OCI-LY1 (cell line): ENCODE data around the gene CRYL1.

Experiments
- H2AFZ ChIP-seq: fragments of 200-600 bp; sonication (generic), shearing (Covaris generic); 2 replicates; pipeline ENCODE4 v1.6.0; 2014; ENCODE audit warnings: antibody characterized with exemption, mild to moderate bottlenecking, low read length
- H3F3A ChIP-seq: fragments of 200-600 bp; sonication (generic), shearing (Covaris generic); 2 replicates; pipeline ENCODE4 v1.6.0; 2014; ENCODE audit warnings: mild to moderate bottlenecking, antibody characterized with exemption, low read length, moderate library complexity; ENCODE audit not compliant: insufficient read depth
- H3K27ac ChIP-seq: fragments of 200-600 bp; sonication (generic); 2 replicates; pipeline ENCODE4 v1.5.1; 2014; ENCODE audit warnings: low read length, mixed run types, mild to moderate bottlenecking, low read depth; ENCODE audit not compliant: poor library complexity, severe bottlenecking
- H3K27me3 ChIP-seq: fragments of 200-600 bp; sonication (generic); 2 replicates; pipeline ENCODE4 v1.6.0; 2014; ENCODE audit warnings: antibody characterized with exemption, mild to moderate bottlenecking, low read length, moderate library complexity; ENCODE audit not compliant: insufficient read depth
- H3K36me3 ChIP-seq: fragments of 200-600 bp; sonication (generic); 2 replicates; pipeline ENCODE4 v1.6.1; 2014; ENCODE audit warnings: mild to moderate bottlenecking, antibody characterized with exemption, low read length, moderate library complexity, mixed read lengths; ENCODE audit not compliant: insufficient read depth
- H3K4me1 ChIP-seq: fragments of 200-600 bp; sonication (generic); 2 replicates; pipeline ENCODE4 v1.5.1; 2014; ENCODE audit warnings: mild to moderate bottlenecking, low read length, moderate library complexity; ENCODE audit not compliant: insufficient read depth, severe bottlenecking
- H3K4me2 ChIP-seq: fragments of 200-600 bp; sonication (generic), shearing (Covaris generic); 2 replicates; pipeline ENCODE4 v1.6.1; 2014; ENCODE audit warnings: low read length
- H3K4me3 ChIP-seq: fragments of 200-600 bp; sonication (generic); 2 replicates; pipeline ENCODE4 v1.5.1; 2014; ENCODE audit warnings: low read length, low read depth, mild to moderate bottlenecking, mixed read lengths; ENCODE audit not compliant: poor library complexity, severe bottlenecking
- H3K79me2 ChIP-seq: fragments of 200-600 bp; shearing (Covaris generic); 2 replicates; pipeline ENCODE4 v1.6.1; 2016; ENCODE audit warnings: mixed run types, low read length, mixed read lengths; ENCODE audit not compliant: insufficient read depth
- H3K9ac ChIP-seq: fragments of 200-600 bp; sonication (generic), shearing (Covaris generic); 2 replicates; pipeline ENCODE4 v1.6.1; 2014; ENCODE audit warnings: mild to moderate bottlenecking, low read length, mixed read lengths
- H3K9me2 ChIP-seq: fragments of 200-600 bp; sonication (generic), shearing (Covaris generic); 2 replicates; pipeline ENCODE4 v1.6.1; 2014; ENCODE audit warnings: low read depth, mild to moderate bottlenecking, low read length, mixed read lengths
- H3K9me3 ChIP-seq: fragments of 200-600 bp; shearing (Covaris generic); 2 replicates; pipeline ENCODE4 v1.6.1; 2014; ENCODE audit warnings: low read length, mixed read lengths
- H4K20me1 ChIP-seq: fragments of 200-600 bp; sonication (generic), shearing (Covaris generic); 2 replicates; pipeline ENCODE4 v1.6.0; 2016; ENCODE audit warnings: mild to moderate bottlenecking, low read length; ENCODE audit not compliant: insufficient read depth
- EZH2 ChIP-seq: fragments of 200-600 bp; sonication (generic), shearing (Covaris generic); IDR thresholded peaks from 2 replicates; pipeline ENCODE4 v1.8.0; 2017; ENCODE audit warnings: borderline replicate concordance, mixed run types, mild to moderate bottlenecking, antibody characterized with exemption, low read length, moderate library complexity, mixed read lengths
- TF ChIP-seq, protein P1 (sequence below): fragments of 200-600 bp; sonication (generic), shearing (Covaris generic); IDR thresholded peaks from 2 replicates; pipeline ENCODE4 v1.5.1; 2017; ENCODE audit warnings: mild to moderate bottlenecking, antibody characterized with exemption, low read length, moderate library complexity, mixed read lengths

Gene CRYL1, protein sequence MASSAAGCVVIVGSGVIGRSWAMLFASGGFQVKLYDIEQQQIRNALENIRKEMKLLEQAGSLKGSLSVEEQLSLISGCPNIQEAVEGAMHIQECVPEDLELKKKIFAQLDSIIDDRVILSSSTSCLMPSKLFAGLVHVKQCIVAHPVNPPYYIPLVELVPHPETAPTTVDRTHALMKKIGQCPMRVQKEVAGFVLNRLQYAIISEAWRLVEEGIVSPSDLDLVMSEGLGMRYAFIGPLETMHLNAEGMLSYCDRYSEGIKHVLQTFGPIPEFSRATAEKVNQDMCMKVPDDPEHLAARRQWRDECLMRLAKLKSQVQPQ

DNA sequence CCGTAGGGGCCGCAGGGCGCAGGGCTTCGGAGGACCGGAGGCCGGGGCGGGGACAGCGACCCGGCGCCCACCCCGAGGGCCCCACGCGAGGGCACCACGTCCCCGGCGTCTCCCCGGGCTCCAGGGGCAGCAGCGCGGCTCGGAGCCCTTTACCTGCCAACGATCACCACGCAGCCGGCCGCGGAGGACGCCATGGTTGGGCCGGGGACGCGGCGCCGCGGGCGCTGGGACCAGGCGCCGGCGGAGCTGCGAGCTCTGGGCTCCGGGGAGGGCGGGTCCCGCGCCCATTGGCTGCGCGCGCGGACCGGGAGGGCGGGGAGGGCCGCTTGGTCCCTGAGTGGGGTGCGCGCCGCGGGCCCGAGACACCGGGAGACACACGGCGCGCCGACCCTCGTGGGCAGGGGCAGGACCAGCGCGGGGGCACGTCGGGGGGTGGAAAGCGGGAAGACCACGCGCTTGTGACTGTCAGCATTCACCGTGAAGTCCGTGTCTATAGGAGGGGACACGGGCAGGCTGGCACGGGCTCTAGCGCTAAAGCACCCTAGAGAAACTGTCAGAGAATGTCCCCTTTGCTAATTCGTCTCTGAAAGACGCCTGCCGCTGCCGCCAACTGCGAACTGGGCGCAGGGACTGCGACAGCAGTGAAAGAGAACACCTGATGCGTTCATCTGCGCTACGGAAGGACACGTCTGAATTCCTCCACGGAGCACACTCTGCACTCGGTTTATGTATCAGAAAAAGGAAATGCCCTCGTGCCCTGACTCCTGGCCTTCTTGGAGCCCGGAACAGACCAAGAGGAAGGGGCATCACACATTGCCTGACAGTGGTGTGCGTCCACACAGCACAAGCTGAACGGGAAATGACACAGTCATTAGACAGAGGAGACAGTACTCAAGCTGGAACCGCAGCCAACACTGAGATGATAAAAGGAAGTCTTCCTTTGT, at the start of gene CRYL1:
Gene CRYL1, minus strand, starts transcription at position 257 of the 944 bp plus-strand sequence. Its CDS starts 63 bp downstream, at position 194.
- TF ChIP-seq, protein P1, sequence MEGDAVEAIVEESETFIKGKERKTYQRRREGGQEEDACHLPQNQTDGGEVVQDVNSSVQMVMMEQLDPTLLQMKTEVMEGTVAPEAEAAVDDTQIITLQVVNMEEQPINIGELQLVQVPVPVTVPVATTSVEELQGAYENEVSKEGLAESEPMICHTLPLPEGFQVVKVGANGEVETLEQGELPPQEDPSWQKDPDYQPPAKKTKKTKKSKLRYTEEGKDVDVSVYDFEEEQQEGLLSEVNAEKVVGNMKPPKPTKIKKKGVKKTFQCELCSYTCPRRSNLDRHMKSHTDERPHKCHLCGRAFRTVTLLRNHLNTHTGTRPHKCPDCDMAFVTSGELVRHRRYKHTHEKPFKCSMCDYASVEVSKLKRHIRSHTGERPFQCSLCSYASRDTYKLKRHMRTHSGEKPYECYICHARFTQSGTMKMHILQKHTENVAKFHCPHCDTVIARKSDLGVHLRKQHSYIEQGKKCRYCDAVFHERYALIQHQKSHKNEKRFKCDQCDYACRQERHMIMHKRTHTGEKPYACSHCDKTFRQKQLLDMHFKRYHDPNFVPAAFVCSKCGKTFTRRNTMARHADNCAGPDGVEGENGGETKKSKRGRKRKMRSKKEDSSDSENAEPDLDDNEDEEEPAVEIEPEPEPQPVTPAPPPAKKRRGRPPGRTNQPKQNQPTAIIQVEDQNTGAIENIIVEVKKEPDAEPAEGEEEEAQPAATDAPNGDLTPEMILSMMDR, result no peak
- TF ChIP-seq EZH2, result no peak
- Histone ChIP-seq H3K4me2 (peak within 1 kb of the TSS; percentile 59), H3K36me3 (no peaks in the 10 kb centered on the region), H4K20me1 (no peaks in the 10 kb centered on the region), H3K4me3 (peak within 1 kb of the TSS; percentile 56), H3K27me3 (no peaks in the 10 kb centered on the region), H3K4me1 (peaks cover 4% of the 10 kb centered on the region), H3K79me2 (no peaks in the 10 kb centered on the region), H2AFZ (no peak within 1 kb of the TSS), H3F3A (no peaks in the 10 kb centered on the region), H3K9me3 (no peaks in the 10 kb centered on the region), H3K9me2 (no peaks in the 10 kb centered on the region), H3K9ac (peak within 1 kb of the TSS; percentile 40; the same call in 1 of the 2 replicates), H3K27ac (no peak within 1 kb of the TSS)

GRCh38 chr13:20573636-20574035, 48.0 kb upstream of the CRYL1 start:
- no peaks in the 10 kb centered on the region for H3K36me3 ChIP-seq
- H3K27ac ChIP-seq, result no peak overlapping the region
- no peaks in the 10 kb centered on the region for H3K9me2 ChIP-seq
- H3K9me3 ChIP-seq, result peaks cover 4% of the 10 kb centered on the region; the same call in 1 of the 2 replicates
- H3K79me2 ChIP-seq, result no peaks in the 10 kb centered on the region
- no peak overlapping the region for H2AFZ ChIP-seq
- no peaks in the 10 kb centered on the region for H3K4me1 ChIP-seq
- no peak for TF ChIP-seq EZH2
- TF ChIP-seq, protein P1, result no peak
- no peaks in the 10 kb centered on the region for H4K20me1 ChIP-seq
- H3K4me2 ChIP-seq, result no peak overlapping the region
- H3K9ac ChIP-seq, result no peak overlapping the region
- H3K4me3 ChIP-seq, result no peak overlapping the region
- no peaks in the 10 kb centered on the region for H3F3A ChIP-seq
- no peaks in the 10 kb centered on the region for H3K27me3 ChIP-seq

DNA sequence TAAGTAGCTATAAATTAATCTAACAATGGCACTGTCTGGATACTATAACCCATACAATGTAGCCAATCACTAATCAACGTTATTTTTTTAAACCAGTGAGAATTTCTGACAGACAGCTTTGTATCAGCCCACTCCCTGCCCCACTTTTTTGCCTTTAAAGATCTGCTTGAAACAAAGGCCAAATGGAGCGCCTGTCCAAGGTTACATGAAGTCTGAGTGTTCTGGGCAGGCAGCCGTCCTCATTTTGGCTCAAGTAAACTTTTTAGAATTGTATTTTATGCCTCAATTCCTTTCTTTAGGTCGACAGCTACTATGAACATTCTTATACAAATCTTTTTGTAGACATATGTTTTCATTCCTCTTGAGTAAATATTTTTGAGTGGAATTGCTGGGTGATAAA, 47.5 kb upstream of the CRYL1 start:
- H3K9me2 ChIP-seq, result no peaks in the 10 kb centered on the region
- H3K36me3 ChIP-seq, result no peaks in the 10 kb centered on the region
- H3F3A ChIP-seq, result no peaks in the 10 kb centered on the region
- no peak overlapping the region for H3K4me3 ChIP-seq
- no peaks in the 10 kb centered on the region for H3K4me1 ChIP-seq
- H3K9me3 ChIP-seq, result peaks cover 4% of the 10 kb centered on the region; the same call in 1 of the 2 replicates
- TF ChIP-seq, protein P1, result no peak
- no peak for TF ChIP-seq EZH2
- no peaks in the 10 kb centered on the region for H3K27me3 ChIP-seq
- no peaks in the 10 kb centered on the region for H4K20me1 ChIP-seq
- H3K79me2 ChIP-seq, result no peaks in the 10 kb centered on the region
- H3K27ac ChIP-seq, result no peak overlapping the region
- no peak overlapping the region for H3K4me2 ChIP-seq
- H3K9ac ChIP-seq, result no peak overlapping the region
- no peak overlapping the region for H2AFZ ChIP-seq
